Iris pigment epithelial cell (primary cell): ENCODE results near the gene GNAI2.
"Not testable (repeated sequence)": the region's sequence is repeated elsewhere in the genome, so short reads cannot be mapped to it uniquely, and the experiment has no call there.

Experiments
- DNase-seq: peaks from one replicate; pipeline ENCODE4 v3.0.0-alpha.2; 2011; ENCODE audit warnings: low read depth

The GNAI2 gene

DNA sequence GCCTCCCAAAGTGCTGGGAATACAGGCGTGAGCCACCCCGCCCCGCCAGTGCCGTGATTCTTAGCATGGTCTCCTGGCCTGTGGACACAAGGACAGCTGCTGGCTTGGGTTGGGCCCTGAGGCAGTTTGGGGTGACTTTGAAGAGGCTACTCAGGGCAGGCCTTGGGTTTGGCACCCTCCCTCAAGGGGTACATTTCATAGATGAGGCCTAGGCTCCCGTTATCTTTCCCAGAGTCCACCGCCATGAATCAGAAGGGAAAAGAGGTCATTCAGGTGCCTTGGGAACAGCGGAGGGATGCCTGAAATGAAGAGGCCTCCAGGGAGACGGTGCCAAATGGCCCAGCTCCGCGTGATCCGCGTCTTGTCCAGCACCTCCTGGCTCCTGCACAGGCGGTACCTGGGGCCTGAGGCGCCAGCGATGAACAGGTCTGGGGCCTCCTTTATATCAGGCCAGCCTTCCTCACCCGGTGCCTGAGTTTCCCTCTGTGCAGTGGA lies 9.3 kb downstream of the GNAI2 start:
- DNase-seq = no peak

GRCh38 chr3:50245831-50246516 lies 10.0 kb downstream of the GNAI2 start:
- DNase-seq = peak; percentile 83

DNA sequence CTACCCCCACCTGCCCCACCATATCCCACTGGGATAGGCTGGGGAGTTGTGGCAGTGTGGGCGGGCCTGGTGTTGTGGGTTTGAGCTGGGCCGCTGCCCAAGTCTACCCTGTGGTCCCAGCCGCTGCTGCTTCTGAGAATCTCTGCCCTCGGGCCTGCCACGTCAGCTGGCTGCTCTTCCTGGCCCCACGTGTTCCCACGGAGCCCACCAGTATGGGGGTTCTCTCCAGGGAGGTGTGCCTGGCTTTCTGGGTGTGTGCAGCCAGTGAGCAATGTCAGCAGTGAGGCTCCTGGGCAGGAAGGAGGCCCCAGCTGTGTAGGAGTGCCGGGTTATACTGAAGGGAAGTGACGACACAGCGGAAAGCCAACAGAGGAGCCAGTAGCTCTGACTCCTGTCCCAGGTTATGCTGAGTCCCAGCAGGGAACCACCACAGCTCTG lies 10.5 kb downstream of the GNAI2 start:
- DNase-seq = peak; percentile 95

DNA sequence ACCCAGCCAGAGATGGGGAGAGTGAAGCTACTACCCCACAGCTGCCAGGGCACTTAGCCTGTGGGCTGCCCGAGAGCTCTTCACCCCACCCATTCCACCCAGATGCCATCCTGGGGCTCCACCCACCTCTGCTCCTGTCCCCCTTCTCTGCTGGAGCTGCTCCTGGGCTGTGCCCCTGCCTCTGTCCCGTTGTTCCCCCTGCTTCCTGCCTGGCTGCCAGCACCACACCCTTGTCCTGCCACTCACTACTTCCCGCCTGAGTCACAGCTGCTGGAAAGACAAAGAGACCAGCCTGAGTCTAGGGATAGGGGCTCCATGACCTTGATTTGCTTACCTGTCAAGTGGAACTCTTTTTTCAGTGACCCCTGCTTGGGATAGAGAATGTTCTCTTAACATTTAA lies 12.4 kb downstream of the GNAI2 start:
- no peak for DNase-seq

- DNase-seq = no peak
Measured at GRCh38 chr3:50249457-50249856, 13.5 kb downstream of the GNAI2 start.

GRCh38 chr3:50250514-50250913 lies 14.5 kb downstream of the GNAI2 start:
- DNase-seq = no peak

DNA sequence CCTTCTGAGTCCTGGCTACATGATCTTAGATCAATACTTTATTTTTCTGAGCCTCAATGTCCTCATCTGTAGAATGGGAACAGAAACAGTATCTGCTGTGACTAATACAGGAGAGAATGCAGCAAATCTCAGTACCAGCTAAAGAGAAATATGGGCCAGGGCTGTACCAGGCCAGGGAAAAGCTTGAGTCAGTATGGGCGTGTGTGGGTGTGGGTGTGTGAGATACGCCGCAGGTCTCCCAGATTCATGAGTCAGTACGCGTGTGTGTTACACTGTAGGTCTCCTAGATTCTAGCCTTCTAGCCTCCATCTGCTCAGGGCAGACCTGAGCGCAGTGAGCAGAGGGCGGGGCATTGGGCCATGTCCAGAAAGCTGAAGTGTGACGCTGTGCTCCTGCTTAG lies 15.2 kb downstream of the GNAI2 start:
- DNase-seq = peak; percentile 96

- peak; percentile 78 for DNase-seq
Measured at GRCh38 chr3:50254577-50255250, 18.7 kb downstream of the GNAI2 start.

DNA sequence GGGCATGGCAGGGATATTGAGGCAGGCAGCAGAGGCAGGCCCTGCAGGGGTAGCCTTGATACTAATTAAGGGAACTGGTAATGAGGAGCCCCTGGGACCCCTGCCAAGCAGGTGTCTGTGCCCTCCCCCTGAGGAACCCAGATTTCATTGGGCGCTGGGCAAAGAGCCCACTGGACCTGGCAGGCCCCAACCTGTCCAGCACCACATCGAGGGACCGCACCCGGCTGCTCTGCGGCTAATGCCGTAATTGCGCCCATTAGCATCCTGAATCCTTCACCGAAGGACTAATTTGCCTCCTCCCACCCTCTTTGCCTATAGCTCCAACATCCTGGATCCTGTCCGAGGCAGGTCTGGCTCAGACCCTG lies 19.2 kb downstream of the GNAI2 start:
- no peak for DNase-seq

GRCh38 chr3:50256978-50257890 lies 21.2 kb downstream of the GNAI2 start:
- no peak for DNase-seq

- DNase-seq = no peak
Measured at GRCh38 chr3:50258029-50258680, 22.2 kb downstream of the GNAI2 start.

DNA sequence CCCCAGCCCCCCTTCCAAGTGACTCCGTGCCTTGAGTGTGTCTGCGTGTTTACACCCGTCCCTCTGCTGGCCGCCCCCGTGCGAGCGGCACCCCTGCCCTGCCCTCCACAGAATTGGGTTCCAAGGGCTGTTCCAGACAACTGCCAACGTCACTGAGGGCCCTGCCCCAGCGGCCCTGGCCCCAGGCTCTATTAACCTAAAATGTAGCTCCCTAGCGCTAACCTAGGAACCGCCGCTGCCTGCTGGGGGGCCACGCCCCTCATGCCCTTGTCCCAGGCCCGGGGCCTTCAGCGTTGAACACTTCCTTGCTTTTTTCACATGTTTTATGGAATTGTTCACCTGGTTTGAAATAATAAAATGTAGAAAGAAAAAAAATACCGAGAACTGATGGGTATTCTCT lies 23.0 kb downstream of the GNAI2 start:
- DNase-seq = no peak

GRCh38 chr3:50259432-50260026 lies 23.5 kb downstream of the GNAI2 start:
- DNase-seq = no peak

- peak; percentile 85 for DNase-seq
Measured at GRCh38 chr3:50260027-50260941, 24.3 kb downstream of the GNAI2 start.

GRCh38 chr3:50260942-50261441 lies 25.0 kb downstream of the GNAI2 start:
- DNase-seq = no peak

DNA sequence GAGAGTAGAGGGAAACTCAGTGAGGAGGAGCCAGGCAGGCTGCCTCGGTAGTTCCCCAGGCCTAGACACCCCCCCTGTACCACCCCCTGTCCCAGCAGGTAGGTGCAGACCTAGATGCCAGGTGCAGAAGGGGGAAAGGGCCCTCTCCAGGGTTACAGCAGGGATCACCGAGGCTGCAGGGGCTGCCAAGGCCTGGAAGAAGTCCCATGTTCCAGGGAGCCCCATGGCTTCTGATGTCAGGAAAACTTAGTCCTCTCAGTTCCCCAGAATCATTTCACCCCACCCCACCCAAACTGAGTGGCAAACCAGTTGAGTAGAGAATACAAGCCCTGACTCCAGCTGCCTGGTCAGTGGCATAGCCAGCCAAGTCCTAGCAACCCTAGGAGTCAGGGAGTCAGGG lies 25.5 kb downstream of the GNAI2 start:
- DNase-seq = no peak

DNA sequence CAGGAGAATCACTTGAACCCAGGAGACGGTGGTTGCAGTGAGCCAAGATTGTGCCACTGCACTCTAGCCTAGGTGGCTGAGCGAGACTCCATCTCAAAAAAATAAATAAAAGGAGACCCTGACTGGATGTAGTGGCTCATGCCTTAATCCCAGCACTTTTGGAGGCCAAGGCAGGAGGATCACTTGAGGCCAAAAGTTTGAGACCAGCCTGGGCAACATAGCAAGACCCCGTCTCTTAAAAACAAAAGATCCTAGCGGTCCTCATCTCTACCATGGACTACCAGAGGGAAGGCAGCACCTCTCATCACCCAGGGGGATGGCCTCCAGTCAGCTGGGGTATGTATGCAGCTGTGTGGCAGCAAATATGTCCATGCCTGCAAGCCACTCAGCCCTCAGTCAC lies 26.2 kb downstream of the GNAI2 start:
- not testable (repeated sequence) for DNase-seq

GRCh38 chr3:50262778-50263177 lies 26.8 kb downstream of the GNAI2 start:
- DNase-seq = no peak

DNA sequence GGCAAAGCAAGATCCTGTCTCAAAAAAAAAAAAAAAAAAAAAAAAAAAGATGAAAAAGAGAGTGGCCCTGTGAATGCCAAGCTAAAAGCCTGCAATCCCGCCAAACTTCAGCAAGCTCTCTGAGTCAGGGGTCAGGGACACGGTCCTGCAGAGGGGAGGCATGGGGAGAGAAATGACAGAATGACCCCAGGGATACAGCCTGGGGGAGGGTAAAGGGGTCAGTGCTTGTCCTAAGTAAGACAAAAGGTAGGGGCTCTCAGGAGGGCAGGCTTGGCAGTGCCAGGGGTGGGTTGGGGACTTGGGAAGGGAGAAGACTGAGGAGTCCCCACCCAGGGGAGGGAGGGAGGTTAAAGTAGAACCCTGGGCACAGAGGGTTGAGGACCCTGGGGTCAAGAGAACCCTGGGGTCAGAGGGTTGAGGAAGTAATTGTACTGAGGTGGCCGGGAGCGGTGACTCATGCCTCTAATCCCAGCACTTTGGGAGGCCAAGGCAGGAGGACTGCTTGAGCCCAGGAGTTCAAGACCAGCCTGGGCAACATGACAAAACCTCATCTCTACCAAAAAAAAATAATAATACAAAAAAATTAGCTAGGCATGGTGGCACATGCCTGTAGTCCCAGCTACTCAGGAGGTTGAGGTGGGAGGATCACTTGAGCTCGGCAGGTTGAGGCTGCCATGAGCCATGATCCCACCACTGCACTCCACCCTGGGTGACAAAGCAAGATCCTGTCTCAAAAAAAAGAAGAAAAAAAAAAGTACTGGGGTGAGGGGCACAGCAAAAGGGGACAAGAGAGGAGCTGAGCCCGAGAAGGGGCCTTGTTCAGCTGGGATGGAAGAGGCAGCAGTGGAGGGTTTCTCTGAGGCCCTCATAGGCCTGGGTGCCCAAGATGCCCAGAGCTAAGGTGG lies 27.7 kb downstream of the GNAI2 start:
- DNase-seq = no peak
